Ovary (tissue), 9 donors: Measurements from ENCODE around the gene VPS41. TPM values are rescaled to one million over a fixed set of nuclear protein-coding genes. Genes with fewer than 3 reads are reported as not detected.

Source experiments
- DNase-seq, 5 donors: peaks; one replicate each; pipeline ENCODE4 v3.0.0-alpha.2; 2019 to 2020
- H3K27ac ChIP-seq, 2 donors: fragments of 200-600 bp; one replicate each; pipeline versions ENCODE4 v1.5.1 to v1.8.0; 2019 to 2022
- H3K27me3 ChIP-seq: fragments of 200-600 bp; one replicate; pipeline ENCODE4 v1.8.0; 2022
- H3K36me3 ChIP-seq: fragments of 200-600 bp; sonication (generic); one replicate; pipeline ENCODE4 v1.5.1; 2019
- H3K4me1 ChIP-seq: one replicate; pipeline ENCODE4 v1.8.1; 2013; ENCODE audit warnings: mild to moderate bottlenecking, moderate library complexity; ENCODE audit not compliant: insufficient read depth
- H3K4me3 ChIP-seq: fragments of 200-600 bp; sonication (generic); one replicate; pipeline ENCODE4 v1.5.1; 2017
- H3K9me3 ChIP-seq, 2 donors: fragments of 200-600 bp in 1 of 2; sonication (generic) in 1 of 2; one replicate each; pipeline versions ENCODE4 v1.5.1 to v1.8.1; 2013 to 2019; ENCODE audit warnings: mild to moderate bottlenecking in 1 of 2, moderate library complexity in 1 of 2
- EP300 ChIP-seq: sonication (generic); formaldehyde crosslinking; IDR thresholded peaks from one replicate; pipeline ENCODE4 v1.6.1; 2017; ENCODE audit warnings: antibody characterized with exemption
- POLR2A ChIP-seq: fragments of 450-650 bp; IDR thresholded peaks from one replicate; pipeline ENCODE4 v1.6.1; 2017; ENCODE audit warnings: antibody characterized with exemption, mild to moderate bottlenecking, moderate library complexity
- WGBS, 3 donors: extraction: QIAGEN DNeasy Blood & Tissue Kit in 1 of 3; methylation state at CpG; one replicate each; pipeline versions ENCODE4 v1.1.5 to v1.1.7; 2013 to 2017; 5-methylcytosine and 5-hydroxymethylcytosine counted together
- intact Hi-C, 4 donors: fragments of 100-400 bp; cut with DNase I; formaldehyde crosslinking; loops; one replicate each; pipeline versions ENCODE4 v1.11.0 to v1.15.1; 2022 to 2023
- polyA plus RNA-seq, 2 donors: library from polyadenylated mRNA; stranded (reverse); fragments of 200-250 nt in 1 of 2; fragments of 350-450 nt in 1 of 2; fragmentation: Illumina TruSeq in 1 of 2; extraction: RNeasy Lipid Tissue Mini Kit (QIAGEN cat#74804) in 1 of 2; gene quantifications; one replicate each; pipeline ENCODE4 v1.2.3, GENCODE V29; 2013 to 2014
- total RNA-seq, 7 donors: library from RNA; depleted of rRNA in 2 of 7; stranded (reverse); fragments of >200 nt in 2 of 7; fragmentation: NEBNext Ultra II Directional in 3 of 7; extraction: Animal tissue kit (Norgen Biotek cat#: 25700) in 3 of 7; gene quantifications; one replicate each; pipeline versions ENCODE4 v1.1.0 to v1.2.4, GENCODE V29; 2016 to 2023
- TF ChIP-seq, protein P1 (sequence below), 3 donors: fragments of 450-650 bp in 2 of 3; fragments of 200-600 bp in 1 of 3; IDR thresholded peaks; one replicate each; pipeline versions ENCODE4 v1.5.1 to v1.8.0; 2016 to 2022; ENCODE audit warnings: antibody characterized with exemption in 3 of 3, mild to moderate bottlenecking in 1 of 3
- donor health status: DM: no; HTN: no; CAD: no; lungs with moderate emphysema.
- donor health status: DM: no; HTN: no; CAD: no.
- donor health status: Bipolar disorder and iron deficiency.
- donor health status: DM: yes; HTN: yes; CAD: no.
- donor health status: DM: no; HTN: no; CAD: no.
- donor health status: DM: yes; HTN: yes; CAD: no.

Gene VPS41
- total and polyA plus RNA-seq, 9 donors = 17.3 to 77.0 (median 57.2) TPM

- TF ChIP-seq EP300 = no peak
- TF ChIP-seq, protein P1, sequence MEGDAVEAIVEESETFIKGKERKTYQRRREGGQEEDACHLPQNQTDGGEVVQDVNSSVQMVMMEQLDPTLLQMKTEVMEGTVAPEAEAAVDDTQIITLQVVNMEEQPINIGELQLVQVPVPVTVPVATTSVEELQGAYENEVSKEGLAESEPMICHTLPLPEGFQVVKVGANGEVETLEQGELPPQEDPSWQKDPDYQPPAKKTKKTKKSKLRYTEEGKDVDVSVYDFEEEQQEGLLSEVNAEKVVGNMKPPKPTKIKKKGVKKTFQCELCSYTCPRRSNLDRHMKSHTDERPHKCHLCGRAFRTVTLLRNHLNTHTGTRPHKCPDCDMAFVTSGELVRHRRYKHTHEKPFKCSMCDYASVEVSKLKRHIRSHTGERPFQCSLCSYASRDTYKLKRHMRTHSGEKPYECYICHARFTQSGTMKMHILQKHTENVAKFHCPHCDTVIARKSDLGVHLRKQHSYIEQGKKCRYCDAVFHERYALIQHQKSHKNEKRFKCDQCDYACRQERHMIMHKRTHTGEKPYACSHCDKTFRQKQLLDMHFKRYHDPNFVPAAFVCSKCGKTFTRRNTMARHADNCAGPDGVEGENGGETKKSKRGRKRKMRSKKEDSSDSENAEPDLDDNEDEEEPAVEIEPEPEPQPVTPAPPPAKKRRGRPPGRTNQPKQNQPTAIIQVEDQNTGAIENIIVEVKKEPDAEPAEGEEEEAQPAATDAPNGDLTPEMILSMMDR (IDR thresholded peaks at IDR 0.05) = no peak
- TF ChIP-seq POLR2A = no peak
- no peaks in the 10 kb centered on the region for H3K27me3 ChIP-seq
- H3K4me1 ChIP-seq = peaks cover 1% of the 10 kb centered on the region
- WGBS, 3 donors = 72 to 80% (median 74%) methylated on average over 8 of the region's 8 CpGs
- H3K9me3 ChIP-seq = no peaks in the 10 kb centered on the region
- no peak overlapping the region for H3K4me3 ChIP-seq
- intact Hi-C loops = no loop called here
- no peak overlapping the region for H3K27ac ChIP-seq
- H3K36me3 ChIP-seq = no peaks in the 10 kb centered on the region
- DNase-seq = no peak
Observed at GRCh38 chr7:38878694-38879457, 30.1 kb downstream of the VPS41 start.

GRCh38 chr7:38873433-38873832 is 35.6 kb downstream of the VPS41 start:
- no peaks in the 10 kb centered on the region for H3K27me3 ChIP-seq
- H3K4me3 ChIP-seq = no peak overlapping the region
- H3K27ac ChIP-seq = no peak overlapping the region
- intact Hi-C loops = no loop called here
- TF ChIP-seq, protein P1 (IDR thresholded peaks at IDR 0.05) = no peak
- TF ChIP-seq POLR2A = no peak
- TF ChIP-seq EP300 = no peak
- H3K9me3 ChIP-seq = no peaks in the 10 kb centered on the region
- H3K36me3 ChIP-seq = no peaks in the 10 kb centered on the region
- peaks cover 1% of the 10 kb centered on the region for H3K4me1 ChIP-seq
- WGBS, 3 donors = 94 to 97% (median 94%) methylated on average over 4 of the region's 4 CpGs
- DNase-seq = no peak

DNA sequence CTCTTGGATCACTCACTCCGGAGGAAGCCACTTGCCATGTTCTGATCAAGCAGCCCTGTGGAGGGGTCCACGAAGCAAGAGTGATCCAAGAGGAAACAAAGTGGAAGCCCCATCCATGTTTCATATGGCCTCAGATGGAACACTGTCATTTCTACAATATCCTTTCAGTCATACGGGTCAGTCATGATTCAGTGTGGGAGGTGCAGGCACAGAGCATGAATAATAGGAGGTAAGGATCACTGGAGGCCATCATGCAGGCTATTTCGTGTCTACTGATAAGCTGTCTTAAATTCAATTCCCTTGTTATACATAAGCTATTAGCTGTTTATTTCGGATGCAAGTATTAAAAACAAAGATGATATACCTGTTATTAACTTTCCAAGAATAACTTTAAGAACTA is 36.8 kb downstream of the VPS41 start:
- no peak for DNase-seq
- WGBS, 3 donors = 87 to 95% (median 91%) methylated on average over 5 of the region's 5 CpGs

DNA sequence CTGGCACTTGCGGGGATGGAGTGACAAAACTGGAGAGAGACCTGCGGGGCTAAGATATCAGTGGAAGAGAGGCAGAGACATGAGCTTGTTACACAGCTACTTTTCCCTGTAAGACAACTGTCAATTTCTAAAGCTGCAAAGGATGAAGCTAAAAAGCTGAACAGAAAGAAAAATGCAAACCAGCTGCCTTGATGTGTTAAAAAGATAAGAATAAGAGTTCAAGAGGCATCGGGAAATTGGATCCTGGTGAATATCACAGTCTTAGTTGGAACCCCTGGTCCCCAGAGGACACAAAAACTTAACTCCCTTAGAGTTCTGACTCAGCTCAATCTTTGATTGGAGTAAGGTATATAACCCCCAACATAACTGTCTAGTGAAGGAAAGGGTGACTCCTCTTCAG is 38.8 kb downstream of the VPS41 start:
- Histone ChIP-seq H3K4me1 (no peaks in the 10 kb centered on the region), H3K36me3 (no peaks in the 10 kb centered on the region), H3K9me3 (no peaks in the 10 kb centered on the region), H3K4me3 (no peak overlapping the region), H3K27me3 (no peaks in the 10 kb centered on the region), H3K27ac (no peak overlapping the region)
- TF ChIP-seq EP300 = no peak
- TF ChIP-seq, protein P1 (IDR thresholded peaks at IDR 0.05) = no peak
- TF ChIP-seq POLR2A = no peak
- DNase-seq = no peak
- 79 to 86% (median 80%) methylated on average over 3 of the region's 3 CpGs for WGBS, 3 donors
- intact Hi-C loops = no loop called here

More for the DNA sequence above, 36.8 kb downstream of the VPS41 start:
- Histone ChIP-seq H3K9me3 (no peaks in the 10 kb centered on the region), H3K27me3 (no peaks in the 10 kb centered on the region), H3K36me3 (no peaks in the 10 kb centered on the region), H3K27ac (no peak overlapping the region), H3K4me3 (no peak overlapping the region), H3K4me1 (no peaks in the 10 kb centered on the region)
- TF ChIP-seq, protein P1 (IDR thresholded peaks at IDR 0.05) = no peak
- TF ChIP-seq POLR2A (no peak), EP300 (no peak)
- intact Hi-C loops = no loop called here
